DND-41 (cell line): ENCODE data around the gene ANK3.

ENCODE experiments used
- ATAC-seq: fragments of 200-7000 bp; cut with Tn5 transposase; 3 replicates; pipeline ENCODE4 v1.9.1; 2021; ENCODE audit warnings: low read depth; ENCODE audit not compliant: insufficient read depth
- DNase-seq: peaks from one replicate; pipeline ENCODE4 v3.0.0-alpha.2; 2020
- H2AFZ ChIP-seq: 2 replicates; pipeline ENCODE4 v1.6.0; 2012; ENCODE audit warnings: low read depth, low read length
- H3K27ac ChIP-seq: 2 replicates; pipeline ENCODE4 v1.5.1; 2012; ENCODE audit warnings: low read length, inconsistent platforms
- H3K27me3 ChIP-seq: fragments of 200-600 bp; sonication (generic); 2 replicates; pipeline ENCODE4 v1.6.0; 2012; ENCODE audit warnings: low read length, mild to moderate bottlenecking, inconsistent platforms; ENCODE audit not compliant: insufficient read depth, poor library complexity
- H3K36me3 ChIP-seq: 2 replicates; pipeline ENCODE4 v1.5.1; 2012; ENCODE audit warnings: low read length, inconsistent platforms; ENCODE audit not compliant: insufficient read depth
- H3K4me1 ChIP-seq: 2 replicates; pipeline ENCODE4 v1.5.1; 2012; ENCODE audit warnings: mild to moderate bottlenecking, low read length; ENCODE audit not compliant: insufficient read depth
- H3K4me2 ChIP-seq: 2 replicates; pipeline ENCODE4 v1.6.0; 2012; ENCODE audit warnings: mild to moderate bottlenecking, moderate library complexity, low read length, inconsistent platforms; ENCODE audit not compliant: insufficient read depth
- H3K4me3 ChIP-seq, 2 experiments: fragments of 200-600 bp in 1 of 2; shearing (Covaris generic) in 1 of 2; 2 replicates each; pipeline ENCODE4 v1.5.1; 2012 to 2016; ENCODE audit warnings: inconsistent platforms in 2 of 2, low read length in 2 of 2, mild to moderate bottlenecking in 2 of 2, low read depth in 1 of 2, moderate library complexity in 1 of 2
- H3K79me2 ChIP-seq: 2 replicates; pipeline ENCODE4 v1.6.0; 2012; ENCODE audit warnings: low read length, inconsistent platforms; ENCODE audit not compliant: insufficient read depth
- H3K9ac ChIP-seq: 2 replicates; pipeline ENCODE4 v1.6.0; 2012; ENCODE audit warnings: low read depth, mild to moderate bottlenecking, inconsistent platforms, low read length, moderate library complexity
- H3K9me3 ChIP-seq: 2 replicates; pipeline ENCODE4 v1.5.1; 2012; ENCODE audit warnings: low read length, moderate library complexity, mild to moderate bottlenecking, inconsistent platforms; ENCODE audit not compliant: insufficient read depth, severe bottlenecking
- H4K20me1 ChIP-seq: 2 replicates; pipeline ENCODE4 v1.6.0; 2012; ENCODE audit warnings: low read length; ENCODE audit not compliant: insufficient read depth
- EZH2 ChIP-seq: IDR thresholded peaks from 3 replicates; pipeline ENCODE4 v1.6.1; 2012; ENCODE audit warnings: borderline replicate concordance, low read depth, mild to moderate bottlenecking, moderate library complexity, low read length, inconsistent platforms; ENCODE audit not compliant: severe bottlenecking
- TF ChIP-seq, protein P1 (sequence below): IDR thresholded peaks from 2 replicates; pipeline ENCODE4 v1.5.1; 2012; ENCODE audit warnings: borderline replicate concordance, low read length, moderate library complexity, mild to moderate bottlenecking; ENCODE audit not compliant: poor library complexity, severe bottlenecking; ENCODE audit errors: extremely low read depth

ANK3 gene

DNA sequence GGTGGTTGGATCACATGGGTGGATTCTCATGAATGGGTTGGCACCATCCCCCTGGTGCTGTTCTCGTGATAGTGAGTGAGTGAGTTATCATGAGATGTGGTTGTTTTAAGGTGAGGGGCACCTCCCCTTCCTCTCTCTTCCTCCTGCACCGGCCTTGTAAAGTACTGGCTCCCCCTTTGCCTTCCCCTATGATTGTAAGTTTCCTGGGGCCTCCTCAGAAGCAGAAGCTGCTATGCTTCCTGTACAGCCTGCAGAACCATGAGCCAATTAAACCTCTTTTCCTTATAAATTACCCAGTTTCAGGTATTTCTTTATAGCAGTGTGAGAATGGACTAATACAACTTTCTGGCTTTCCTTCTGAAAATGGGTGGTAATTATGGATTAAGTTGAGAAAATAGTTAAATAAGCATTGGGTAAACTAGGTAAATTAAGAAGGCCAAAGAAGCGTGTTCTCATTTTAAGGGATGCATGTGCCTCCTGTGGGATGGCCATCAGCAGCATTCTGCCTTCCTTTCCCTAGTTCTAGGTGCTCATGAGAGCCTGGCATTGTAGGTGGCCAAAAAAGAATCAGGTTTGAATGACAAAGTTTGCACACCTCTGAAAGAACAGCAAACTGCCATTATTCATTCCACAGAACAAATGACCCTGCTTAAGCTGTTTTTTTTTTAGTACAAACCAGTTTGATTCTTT is 242.0 kb downstream of the ANK3 start:
- Histone ChIP-seq H3K4me2 (no peak overlapping the region), H3K9me3 (no peaks in the 10 kb centered on the region), H3K27me3 (no peaks in the 10 kb centered on the region), H3K9ac (no peak overlapping the region), H4K20me1 (no peaks in the 10 kb centered on the region), H2AFZ (no peak overlapping the region), H3K27ac (no peak overlapping the region), H3K36me3 (no peaks in the 10 kb centered on the region), H3K4me1 (no peaks in the 10 kb centered on the region), H3K79me2 (no peaks in the 10 kb centered on the region), H3K4me3 (no peak overlapping the region)
- ATAC-seq = no peak
- TF ChIP-seq EZH2 = no peak
- TF ChIP-seq, protein P1, sequence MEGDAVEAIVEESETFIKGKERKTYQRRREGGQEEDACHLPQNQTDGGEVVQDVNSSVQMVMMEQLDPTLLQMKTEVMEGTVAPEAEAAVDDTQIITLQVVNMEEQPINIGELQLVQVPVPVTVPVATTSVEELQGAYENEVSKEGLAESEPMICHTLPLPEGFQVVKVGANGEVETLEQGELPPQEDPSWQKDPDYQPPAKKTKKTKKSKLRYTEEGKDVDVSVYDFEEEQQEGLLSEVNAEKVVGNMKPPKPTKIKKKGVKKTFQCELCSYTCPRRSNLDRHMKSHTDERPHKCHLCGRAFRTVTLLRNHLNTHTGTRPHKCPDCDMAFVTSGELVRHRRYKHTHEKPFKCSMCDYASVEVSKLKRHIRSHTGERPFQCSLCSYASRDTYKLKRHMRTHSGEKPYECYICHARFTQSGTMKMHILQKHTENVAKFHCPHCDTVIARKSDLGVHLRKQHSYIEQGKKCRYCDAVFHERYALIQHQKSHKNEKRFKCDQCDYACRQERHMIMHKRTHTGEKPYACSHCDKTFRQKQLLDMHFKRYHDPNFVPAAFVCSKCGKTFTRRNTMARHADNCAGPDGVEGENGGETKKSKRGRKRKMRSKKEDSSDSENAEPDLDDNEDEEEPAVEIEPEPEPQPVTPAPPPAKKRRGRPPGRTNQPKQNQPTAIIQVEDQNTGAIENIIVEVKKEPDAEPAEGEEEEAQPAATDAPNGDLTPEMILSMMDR = no peak
- DNase-seq = no peak

GRCh38 chr10:60147025-60147424 is 242.7 kb downstream of the ANK3 start:
- no peak overlapping the region for H3K27ac ChIP-seq
- H3K36me3 ChIP-seq = no peaks in the 10 kb centered on the region
- TF ChIP-seq, protein P1 = no peak
- TF ChIP-seq EZH2 = no peak
- no peak overlapping the region for H3K9ac ChIP-seq
- no peak overlapping the region for H3K4me2 ChIP-seq
- H3K9me3 ChIP-seq = no peaks in the 10 kb centered on the region
- no peak overlapping the region for H2AFZ ChIP-seq
- no peak overlapping the region for H3K4me3 ChIP-seq
- H3K27me3 ChIP-seq = no peaks in the 10 kb centered on the region
- DNase-seq (no peak), ATAC-seq (no peak)
- H3K4me1 ChIP-seq = no peaks in the 10 kb centered on the region
- no peaks in the 10 kb centered on the region for H4K20me1 ChIP-seq
- H3K79me2 ChIP-seq = no peaks in the 10 kb centered on the region

DNA sequence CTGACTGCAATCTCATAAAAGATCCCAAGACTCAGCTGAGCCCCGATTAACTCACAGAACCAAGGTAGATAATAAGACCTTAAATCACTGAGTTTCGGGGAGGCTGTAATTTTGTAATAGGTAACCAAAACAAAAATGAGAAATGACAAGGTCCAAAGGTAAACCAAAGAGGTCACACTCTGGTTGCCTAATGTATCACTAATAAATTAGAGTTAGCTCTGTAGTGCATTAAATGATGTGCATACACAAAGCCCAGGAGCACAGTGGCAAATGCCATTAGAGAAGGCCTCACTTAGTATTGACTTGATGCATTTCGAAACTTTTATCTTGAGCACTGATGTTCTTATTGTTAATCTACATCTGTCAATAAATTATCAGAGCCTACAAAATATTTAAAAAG is 245.6 kb downstream of the ANK3 start:
- DNase-seq = no peak

More for the DNA sequence above, 245.6 kb downstream of the ANK3 start:
- ATAC-seq = no peak
- no peaks in the 10 kb centered on the region for H3K4me1 ChIP-seq
- no peaks in the 10 kb centered on the region for H3K79me2 ChIP-seq
- no peak overlapping the region for H3K4me2 ChIP-seq
- H3K27ac ChIP-seq = no peak overlapping the region
- no peaks in the 10 kb centered on the region for H3K36me3 ChIP-seq
- no peak overlapping the region for H3K9ac ChIP-seq
- H3K4me3 ChIP-seq = no peak overlapping the region
- no peaks in the 10 kb centered on the region for H4K20me1 ChIP-seq
- H3K27me3 ChIP-seq = no peaks in the 10 kb centered on the region
- no peak overlapping the region for H2AFZ ChIP-seq
- no peak for TF ChIP-seq EZH2
- TF ChIP-seq, protein P1 = no peak
- H3K9me3 ChIP-seq = no peaks in the 10 kb centered on the region
